Transverse colon (tissue), 4 donors: Measurements from ENCODE around the gene CFAP61.

ENCODE experiments used
- CTCF ChIP-seq, 5 experiments: fragments of 200-600 bp in 3 of 5; fragments of 450-650 bp in 2 of 5; sonication (generic) in 3 of 5; IDR thresholded peaks; 1 replicate in 2 of 5; 2 replicates in 3 of 5; pipeline ENCODE4 v1.5.1; 2016 to 2017; ENCODE audit warnings: antibody characterized with exemption in 5 of 5, inconsistent platforms in 3 of 5, mild to moderate bottlenecking in 2 of 5, moderate library complexity in 1 of 5
- EP300 ChIP-seq: sonication (generic); formaldehyde crosslinking; IDR thresholded peaks from one replicate; pipeline ENCODE4 v1.6.1; 2017; ENCODE audit warnings: antibody characterized with exemption, low read depth
- POLR2A ChIP-seq: fragments of 450-650 bp; IDR thresholded peaks from one replicate; pipeline ENCODE4 v1.6.1; 2016; ENCODE audit warnings: antibody characterized with exemption, mild to moderate bottlenecking, moderate library complexity
- POLR2AphosphoS5 ChIP-seq, 3 donors: sonication (generic); formaldehyde crosslinking; IDR thresholded peaks; one replicate each; pipeline ENCODE4 v1.6.1; 2016; ENCODE audit warnings: antibody characterized with exemption in 3 of 3

DNA sequence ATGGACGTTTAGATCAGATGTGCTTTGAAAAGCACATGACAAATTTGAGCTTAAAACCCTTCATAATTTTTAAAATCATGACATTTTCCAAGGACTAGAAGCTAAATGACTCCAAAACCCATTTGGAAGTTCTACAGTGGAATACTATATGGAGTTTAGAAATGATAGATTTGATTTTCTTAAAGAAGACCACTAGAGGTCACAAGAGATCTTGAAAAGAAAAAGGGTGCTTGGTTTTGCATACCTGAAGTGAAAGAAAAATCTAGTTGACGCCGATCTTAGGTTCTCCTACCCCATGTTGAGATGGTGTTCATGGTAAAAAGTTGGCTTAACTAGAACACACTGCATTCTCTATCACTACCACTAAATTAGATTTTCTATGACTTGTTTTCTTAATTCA is 31.5 kb downstream of the CFAP61 start:
- TF ChIP-seq CTCF (IDR thresholded peaks at IDR 0.05) (peak; percentile 40 to 50 (median 45)), EP300 (no peak), POLR2A (no peak), POLR2AphosphoS5 (IDR thresholded peaks at IDR 0.05) (no peak)
